GM23248 (cell line): Measurements from ENCODE around the gene YPEL5.

Experiments
- EZH2 ChIP-seq: fragments of 200-600 bp; sonication (generic); IDR thresholded peaks from 2 replicates; pipeline ENCODE4 v1.6.1; 2018; ENCODE audit warnings: antibody characterized with exemption, mild to moderate bottlenecking; ENCODE audit not compliant: insufficient read depth, poor library complexity, severe bottlenecking
- EZH2phosphoT487 ChIP-seq: fragments of 200-600 bp; sonication (generic); IDR thresholded peaks from 2 replicates; pipeline ENCODE4 v1.6.1; 2018; ENCODE audit warnings: antibody characterized with exemption, moderate library complexity, mild to moderate bottlenecking, low read depth; ENCODE audit not compliant: insufficient read depth

- no peak for TF ChIP-seq EZH2
- no peak for TF ChIP-seq EZH2phosphoT487
Observed at GRCh38 chr2:30105556-30105955, 41.3 kb upstream of the YPEL5 start.
